MCF 10A (cell line): ENCODE measurements around the gene HAUS1. TPM values are rescaled to one million over a fixed set of nuclear protein-coding genes. Genes with fewer than 3 reads are reported as not detected.

Source experiments
- BruUV-seq: library from RNA; stranded (reverse); fragments of 400-500 nt; replicated peaks from 2 replicates; lab custom pipeline; 2021; lab: Mats Ljungman, UMichigan
- CTCF ChIA-PET: fragments of 300-600 bp; sonication (Branson Sonifier 250); formaldehyde crosslinking; extraction: SDS; loops from one replicate; lab custom pipeline; 2021; ENCODE audit warnings: antibody characterized with exemption, inconsistent platforms; lab: Yijun Ruan, JAX
- POLR2A ChIA-PET: fragments of 300-600, 350-650 bp; sonication (Branson Sonifier 250); formaldehyde crosslinking; extraction: SDS; loops from one replicate; lab custom pipeline; 2020; ENCODE audit warnings: antibody characterized with exemption, inconsistent platforms; lab: Yijun Ruan, JAX
- DNase-seq: peaks from one replicate; pipeline ENCODE4 v3.0.0-alpha.2; 2018; ENCODE audit not compliant: unreplicated experiment
- H3K27ac Mint-ChIP-seq: one replicate; pipeline ENCODE4 v1.8.0; 2022; ENCODE audit warnings: mild to moderate bottlenecking, low read depth, mixed read lengths; ENCODE audit not compliant: unreplicated experiment
- H3K27me3 Mint-ChIP-seq: one replicate; pipeline ENCODE4 v1.8.0; 2022; ENCODE audit warnings: mixed read lengths; ENCODE audit not compliant: insufficient read depth, unreplicated experiment
- H3K36me3 Mint-ChIP-seq: one replicate; pipeline ENCODE4 v1.8.0; 2022; ENCODE audit warnings: mild to moderate bottlenecking, moderate library complexity, mixed read lengths; ENCODE audit not compliant: insufficient read depth, unreplicated experiment
- H3K4me1 Mint-ChIP-seq: one replicate; pipeline ENCODE4 v1.8.0; 2022; ENCODE audit warnings: mixed read lengths; ENCODE audit not compliant: insufficient read depth, unreplicated experiment
- H3K4me3 Mint-ChIP-seq: one replicate; pipeline ENCODE4 v1.8.0; 2022; ENCODE audit warnings: mild to moderate bottlenecking, moderate library complexity, mixed read lengths; ENCODE audit not compliant: unreplicated experiment
- H3K9me3 Mint-ChIP-seq: one replicate; pipeline ENCODE4 v1.8.0; 2022; ENCODE audit warnings: mixed read lengths; ENCODE audit not compliant: unreplicated experiment
- CTCF ChIP-seq: fragments of 200-600 bp; IDR thresholded peaks from one replicate; pipeline ENCODE4 v1.8.0; 2022; ENCODE audit warnings: antibody characterized with exemption, mild to moderate bottlenecking; ENCODE audit not compliant: unreplicated experiment
- intact Hi-C: fragments of 100-400 bp; cut with micrococcal nuclease; formaldehyde crosslinking; loops from 2 replicates; pipeline ENCODE4 v1.14.1; 2022
- total RNA-seq: library from RNA; stranded (reverse); gene quantifications from 2 replicates; pipeline ENCODE4 v1.2.3, GENCODE V29; 2022

The HAUS1 gene
- total RNA-seq, 1 experiment from 2014 or later, result 21.6 TPM

DNA sequence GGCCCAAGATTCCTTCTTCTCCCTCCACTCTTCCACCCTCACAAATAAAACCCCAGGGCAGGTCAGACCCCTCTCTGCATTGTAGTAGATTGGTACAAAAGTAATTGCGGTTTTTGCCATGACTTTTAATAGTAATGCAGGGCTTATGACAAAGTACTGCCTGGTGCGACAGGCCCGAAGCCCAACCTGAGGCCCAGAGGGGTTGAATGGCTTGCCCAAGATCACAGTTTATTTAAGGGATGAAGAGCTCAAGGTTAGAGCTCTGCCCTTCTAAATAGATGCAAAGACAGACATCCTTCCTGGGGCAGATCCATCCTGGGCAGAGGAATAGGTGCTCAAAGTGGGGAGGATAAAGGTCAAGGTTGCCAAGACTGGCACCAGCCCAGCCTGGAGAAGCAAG lies 31.2 kb upstream of the HAUS1 start:
- H3K9me3 Mint-ChIP-seq, result no peaks in the 10 kb centered on the region
- ChIA-PET POLR2A (interaction anchor here (0.8 to 2.5 kb wide), 14 partner anchors 10 to 153 kb away, joined by 3 to 8 read pairs (median 4); partner anchors contain the start of genes ATP5F1A and HAUS1), CTCF (interaction anchor here (0.6 to 3.5 kb wide), 28 partner anchors 9 to 407 kb away, joined by 3 to 31 read pairs (median 4); partner anchors contain the start of gene ATP5F1A)
- H3K4me1 Mint-ChIP-seq, result peaks cover 35% of the 10 kb centered on the region
- no TSS peak for BruUV-seq
- no peak for TF ChIP-seq CTCF
- H3K36me3 Mint-ChIP-seq, result peaks cover 17% of the 10 kb centered on the region
- H3K27ac Mint-ChIP-seq, result no peak overlapping the region
- no peaks in the 10 kb centered on the region for H3K27me3 Mint-ChIP-seq
- intact Hi-C loops, result loop anchor here (1.0 to 2.0 kb wide), 4 partner anchors 99 to 408 kb away; no protein-coding TSS in a partner anchor
- H3K4me3 Mint-ChIP-seq, result peak overlapping the region; percentile 85
- no peak for DNase-seq

- Mint-ChIP-seq H3K4me3 (no peak overlapping the region), H3K36me3 (peaks cover 21% of the 10 kb centered on the region), H3K4me1 (peaks cover 33% of the 10 kb centered on the region), H3K9me3 (no peaks in the 10 kb centered on the region), H3K27ac (no peak overlapping the region), H3K27me3 (no peaks in the 10 kb centered on the region)
- peak; percentile 47 for TF ChIP-seq CTCF
- BruUV-seq, result no TSS peak
- intact Hi-C loops, result loop anchor here (1.0 to 2.0 kb wide), 4 partner anchors 99 to 408 kb away; no protein-coding TSS in a partner anchor
- POLR2A ChIA-PET, result interaction anchor here (0.7 to 2.5 kb wide), 24 partner anchors 9 to 1076 kb away, joined by 3 to 8 read pairs (median 3); partner anchors contain the start of genes ATP5F1A and HAUS1
- CTCF ChIA-PET, result interaction anchor here (0.6 to 3.5 kb wide), 31 partner anchors 8 to 408 kb away, joined by 3 to 31 read pairs (median 4); partner anchors contain the start of gene ATP5F1A
- peak; percentile 83 for DNase-seq
These were observed 30.5 kb upstream of the HAUS1 start for GRCh38 chr18:46073474-46074331.

GRCh38 chr18:46079336-46079735 lies 24.8 kb upstream of the HAUS1 start:
- Mint-ChIP-seq H3K4me1 (no peaks in the 10 kb centered on the region), H3K9me3 (no peaks in the 10 kb centered on the region), H3K36me3 (peaks cover 69% of the 10 kb centered on the region), H3K27me3 (no peaks in the 10 kb centered on the region), H3K27ac (no peak overlapping the region), H3K4me3 (no peak overlapping the region)
- TF ChIP-seq CTCF, result no peak
- intact Hi-C loops, result no loop called here
- ChIA-PET POLR2A (interaction anchor here (1.1 kb wide), 1 partner anchor 11 kb away, joined by 7 read pairs; no protein-coding TSS in a partner anchor), CTCF (interaction anchor here (0.6 to 1.0 kb wide), 2 partner anchors 336 to 415 kb away, joined by 4 read pairs; no protein-coding TSS in a partner anchor)
- DNase-seq, result no peak
- BruUV-seq, result no TSS peak

DNA sequence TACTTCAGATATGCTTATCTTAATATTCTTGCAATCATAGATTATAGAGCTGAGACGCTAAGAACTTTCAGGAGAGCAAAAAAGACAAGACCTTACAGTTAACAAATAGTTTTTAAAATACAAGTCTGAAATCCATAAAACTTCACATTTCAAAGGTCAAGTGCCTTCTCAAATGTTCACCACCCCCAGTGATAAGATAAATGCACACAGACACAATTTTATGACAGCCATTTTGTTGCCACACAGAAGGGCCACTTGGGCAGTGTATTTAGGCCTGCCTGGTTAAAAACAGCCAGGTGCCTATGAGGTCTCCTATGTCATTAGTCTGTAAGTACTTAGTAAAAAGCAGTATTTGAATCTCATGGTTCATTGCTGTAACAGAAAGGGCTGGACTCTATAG lies 24.0 kb upstream of the HAUS1 start:
- TF ChIP-seq CTCF, result no peak
- no peak overlapping the region for H3K27ac Mint-ChIP-seq
- DNase-seq, result no peak
- ChIA-PET POLR2A (interaction anchor here (1.1 to 1.2 kb wide), 2 partner anchors 10 to 15 kb away, joined by 4 to 7 read pairs; no protein-coding TSS in a partner anchor), CTCF (interaction anchor here (0.6 to 0.7 kb wide), 2 partner anchors 8 to 105 kb away, joined by 3 read pairs; partner anchors contain the start of gene PSTPIP2)
- no peaks in the 10 kb centered on the region for H3K4me1 Mint-ChIP-seq
- intact Hi-C loops, result no loop called here
- H3K27me3 Mint-ChIP-seq, result no peaks in the 10 kb centered on the region
- H3K4me3 Mint-ChIP-seq, result no peak overlapping the region
- no peaks in the 10 kb centered on the region for H3K9me3 Mint-ChIP-seq
- BruUV-seq, result no TSS peak
- peaks cover 78% of the 10 kb centered on the region for H3K36me3 Mint-ChIP-seq
